HK-2 (cell line): ENCODE results near the gene SEC24C.
"Not testable (repeated sequence)": the region's sequence is repeated elsewhere in the genome, so short reads cannot be mapped to it uniquely, and the experiment has no call there.

Experiments used
- DNase-seq: peaks from one replicate; pipeline ENCODE4 v3.0.0-alpha.2; 2018; ENCODE audit not compliant: unreplicated experiment

Gene SEC24C

DNA sequence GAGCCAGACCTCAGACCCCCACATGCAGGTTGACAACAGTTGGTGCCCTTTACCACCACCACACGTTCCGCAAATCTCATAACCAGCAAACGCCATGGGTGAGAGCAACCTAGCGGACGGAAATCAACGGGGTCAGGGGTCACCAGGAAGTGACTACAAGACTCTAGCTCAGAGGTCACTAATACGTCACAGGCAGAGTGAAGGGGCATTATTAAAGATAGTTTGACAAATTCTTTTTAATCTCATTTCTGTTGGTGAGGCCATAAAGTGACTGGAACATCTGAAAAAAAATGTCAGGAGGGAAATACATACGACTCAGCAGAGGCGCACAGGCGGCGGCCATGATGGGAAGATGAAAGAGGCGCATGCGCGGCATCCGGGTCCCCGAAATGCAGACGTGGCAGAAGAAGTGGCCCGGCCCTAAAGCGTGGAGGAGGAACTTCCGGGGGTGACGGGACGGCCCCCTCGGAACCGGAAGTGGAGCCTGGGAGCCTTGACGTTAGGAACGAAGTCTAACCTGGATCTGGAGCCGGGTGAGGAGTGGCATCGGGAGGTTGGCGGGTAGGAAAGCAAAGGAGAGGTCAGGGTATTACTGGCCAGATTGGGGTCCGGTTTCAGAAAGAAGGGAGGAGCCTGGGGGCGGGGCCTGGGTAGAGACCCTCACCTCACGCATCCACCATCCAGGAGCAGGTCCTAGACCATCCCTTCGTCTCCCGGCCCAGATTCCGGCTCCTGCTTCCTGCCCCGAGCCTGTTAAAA, at the start of gene SEC24C:
Gene SEC24C, plus strand, starts transcription at position 468 of the 759 bp plus-strand sequence. CDS start 2,461 bp downstream, outside the sequence.
- DNase-seq: peak; percentile 96

DNA sequence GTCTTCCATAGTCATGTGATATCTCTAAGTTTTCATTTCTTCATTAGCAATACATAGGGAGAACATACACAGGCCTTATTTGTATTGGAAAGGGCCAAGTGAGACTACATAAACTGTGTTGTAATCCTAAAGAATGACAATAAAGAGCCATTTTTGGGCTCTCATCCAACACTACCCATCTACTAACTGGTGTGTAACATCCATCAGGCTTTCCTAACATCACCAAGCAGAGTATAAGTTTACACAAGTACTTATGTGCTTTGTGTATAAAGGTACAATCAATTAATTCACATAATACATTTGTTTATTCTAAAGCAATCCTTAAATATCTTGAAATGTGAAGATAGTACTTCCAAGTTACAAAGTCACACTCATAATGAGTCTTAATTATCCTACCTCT, 48.9 kb upstream of the SEC24C start:
- DNase-seq: not testable (repeated sequence)

- not testable (repeated sequence) for DNase-seq
These were observed 46.5 kb upstream of the SEC24C start, which contains the start of gene AGAP5 for GRCh38 chr10:73697675-73698159. AGAP5 (minus strand) TSS chr10:73698109; CDS start chr10:73697755, 354 bp downstream.

DNA sequence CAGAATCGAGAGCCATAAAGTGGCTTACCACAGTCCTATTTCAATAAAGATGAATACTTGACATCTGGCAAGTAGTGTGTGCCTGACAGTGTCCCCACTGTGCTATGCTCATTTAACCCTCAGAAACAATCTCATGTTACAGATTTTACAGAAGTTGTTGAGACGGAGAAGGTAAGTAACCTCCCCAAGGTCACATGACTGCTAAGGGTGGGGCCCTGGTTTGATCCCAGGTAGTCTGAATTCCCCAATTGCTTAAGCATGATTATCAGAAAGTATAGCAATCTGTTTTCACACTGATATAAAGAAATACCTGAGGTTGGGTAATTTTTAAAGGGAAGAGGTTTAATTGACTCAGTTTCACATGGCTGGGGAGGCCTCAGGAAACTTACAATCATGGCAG, 45.4 kb upstream of the SEC24C start:
- not testable (repeated sequence) for DNase-seq

DNA sequence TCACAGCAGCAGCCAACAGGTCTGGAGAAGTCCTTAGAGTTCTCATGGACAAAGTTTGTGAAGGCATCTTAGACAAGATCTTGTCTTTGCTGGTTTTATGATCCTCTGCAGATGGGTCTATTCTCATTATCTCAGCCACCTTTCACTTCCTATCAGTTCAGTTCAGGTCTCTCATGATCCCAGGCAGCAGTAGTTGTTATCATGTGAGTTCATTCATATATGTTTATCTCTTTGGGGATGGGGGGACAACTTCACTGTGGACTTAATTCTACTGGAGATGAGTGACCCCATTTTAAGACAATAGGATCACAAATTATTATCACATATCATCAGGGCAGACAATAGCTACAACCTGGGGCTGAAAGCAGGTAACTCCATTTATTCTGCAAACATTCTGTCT, 40.2 kb upstream of the SEC24C start:
- not testable (repeated sequence) for DNase-seq

DNA sequence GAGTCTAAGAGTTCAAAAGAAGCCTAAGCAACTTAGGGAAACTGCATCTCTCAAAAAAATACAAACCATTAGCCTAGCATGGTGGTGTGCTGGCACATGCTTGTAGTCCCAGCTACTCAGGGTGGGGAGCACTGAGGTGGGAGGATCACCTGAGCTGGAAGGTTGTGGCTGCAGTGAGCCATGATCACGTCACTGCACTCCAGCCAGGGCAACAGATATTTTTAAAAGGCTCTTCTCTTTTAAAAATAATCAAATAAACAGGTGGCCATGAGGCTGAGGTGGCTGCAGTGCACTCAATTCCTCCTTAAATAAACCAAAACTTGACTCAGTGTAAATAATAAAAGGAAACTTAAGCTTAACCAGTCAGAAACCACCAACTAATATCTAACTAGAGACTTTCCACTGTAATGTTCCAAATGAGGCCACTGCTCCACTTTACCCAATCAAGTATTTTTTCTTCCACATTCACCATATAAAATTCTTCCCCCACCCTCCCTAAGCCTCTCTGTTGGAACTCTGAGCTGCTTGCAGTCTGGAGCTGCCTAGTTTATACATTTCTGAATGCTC, 38.6 kb upstream of the SEC24C start:
- not testable (repeated sequence) for DNase-seq

- DNase-seq: not testable (repeated sequence)
These were observed 37.7 kb upstream of the SEC24C start for GRCh38 chr10:73706488-73706887.

- not testable (repeated sequence) for DNase-seq
These were observed 36.5 kb upstream of the SEC24C start for GRCh38 chr10:73707628-73708027.

DNA sequence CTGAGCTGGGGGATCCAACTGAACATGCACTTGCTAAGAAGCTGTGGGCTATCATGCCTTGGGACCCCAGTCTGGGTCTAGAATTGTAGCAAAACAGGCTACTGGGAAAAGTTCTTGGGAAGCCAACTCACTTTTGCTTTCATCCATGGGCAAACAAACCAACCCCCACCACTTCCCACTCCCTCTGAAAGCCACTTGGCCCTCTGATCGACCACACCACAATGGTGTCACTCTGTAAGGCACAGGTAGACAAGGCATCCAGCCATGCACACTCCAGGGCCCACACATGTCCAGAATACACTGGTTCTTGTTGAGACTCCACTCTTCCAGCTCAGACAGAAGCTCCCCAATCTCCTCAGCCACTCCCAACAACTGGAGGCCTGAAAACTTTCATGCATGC, 36.0 kb upstream of the SEC24C start:
- not testable (repeated sequence) for DNase-seq

DNA sequence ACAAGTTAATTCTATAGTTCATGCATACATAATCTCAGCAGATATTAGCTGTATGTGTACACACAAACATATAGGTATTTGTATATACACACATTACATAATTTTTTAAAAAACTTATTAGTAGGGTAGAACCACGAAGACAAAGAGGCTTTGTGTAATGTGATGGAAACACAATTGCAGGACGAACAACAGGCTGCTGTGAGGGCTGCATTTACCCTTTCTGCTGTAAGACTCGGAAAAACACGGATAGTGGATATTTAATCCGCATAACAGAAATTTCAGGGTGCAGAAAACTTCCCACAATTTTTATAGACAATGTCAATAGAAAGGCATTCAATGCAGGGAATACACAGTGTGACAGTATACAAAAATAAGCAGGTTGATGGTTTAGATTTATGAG, 32.5 kb upstream of the SEC24C start:
- not testable (repeated sequence) for DNase-seq

- DNase-seq: not testable (repeated sequence)
These were observed 30.3 kb upstream of the SEC24C start for GRCh38 chr10:73713912-73714311.

DNA sequence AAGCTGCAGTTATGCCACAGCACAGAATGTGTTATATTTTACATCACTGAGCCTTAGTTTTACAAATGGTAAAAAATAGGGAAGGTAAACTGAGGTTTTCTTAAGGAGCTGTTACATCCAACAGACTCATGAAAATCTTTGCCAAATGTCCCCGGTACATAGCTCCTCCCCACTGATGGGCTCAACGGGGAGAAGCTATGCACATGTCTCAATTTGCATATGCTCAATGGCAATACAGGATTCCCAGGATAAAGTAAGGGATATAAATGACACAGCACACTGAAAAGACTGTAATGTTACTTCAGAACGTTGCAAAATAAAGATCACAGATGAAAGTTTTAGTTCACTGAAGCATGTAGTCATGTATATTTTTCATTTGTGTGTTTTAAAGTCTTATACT, 29.7 kb upstream of the SEC24C start:
- DNase-seq: not testable (repeated sequence)

DNA sequence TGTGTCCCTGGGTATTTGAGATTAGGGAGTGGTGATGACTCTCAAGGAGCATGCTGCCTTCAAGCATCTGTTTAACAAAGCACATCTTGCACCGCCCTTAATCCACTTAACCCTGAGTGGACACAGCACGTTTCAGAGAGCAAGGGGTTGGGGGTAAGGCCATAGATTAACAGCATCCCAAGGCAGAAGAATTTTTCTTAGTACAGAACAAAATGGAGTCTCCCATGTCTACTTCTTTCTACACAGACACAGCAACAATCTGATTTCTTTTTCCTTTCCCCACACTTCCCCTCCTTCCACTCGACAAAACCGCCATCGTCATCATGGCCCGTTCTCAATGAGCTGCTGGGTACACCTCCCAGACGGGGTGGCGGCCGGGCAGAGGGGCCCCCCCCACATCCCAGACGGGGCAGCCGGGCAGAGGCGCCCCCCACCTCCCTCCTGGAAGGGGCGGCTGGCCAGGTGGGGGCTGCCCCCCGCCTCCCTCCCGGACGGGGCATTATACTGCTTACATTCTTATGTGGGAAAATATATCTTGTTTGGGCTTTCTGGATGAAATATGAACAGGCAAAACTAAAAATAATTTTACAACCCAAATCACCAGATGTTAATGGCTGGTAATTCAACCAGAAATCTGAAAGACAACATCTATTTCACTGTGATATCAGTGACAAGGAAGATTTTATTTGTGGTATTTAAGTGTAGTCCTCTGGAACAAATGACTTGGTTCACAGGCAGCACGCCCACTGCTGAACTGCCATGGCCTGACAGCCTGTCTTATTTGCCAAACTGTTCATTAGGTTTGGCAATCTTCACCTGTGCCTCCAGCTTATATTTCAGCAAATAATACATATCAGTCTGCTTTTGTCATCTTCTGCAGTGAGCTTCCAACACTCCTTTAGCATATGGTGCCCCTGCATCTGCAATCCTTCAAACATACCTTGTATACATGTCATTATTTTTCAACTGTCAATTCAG, 28.7 kb upstream of the SEC24C start:
- DNase-seq: not testable (repeated sequence)

GRCh38 chr10:73716251-73716650, 27.9 kb upstream of the SEC24C start:
- DNase-seq: no peak

- no peak for DNase-seq
These were observed 26.6 kb upstream of the SEC24C start for GRCh38 chr10:73717556-73717955.

DNA sequence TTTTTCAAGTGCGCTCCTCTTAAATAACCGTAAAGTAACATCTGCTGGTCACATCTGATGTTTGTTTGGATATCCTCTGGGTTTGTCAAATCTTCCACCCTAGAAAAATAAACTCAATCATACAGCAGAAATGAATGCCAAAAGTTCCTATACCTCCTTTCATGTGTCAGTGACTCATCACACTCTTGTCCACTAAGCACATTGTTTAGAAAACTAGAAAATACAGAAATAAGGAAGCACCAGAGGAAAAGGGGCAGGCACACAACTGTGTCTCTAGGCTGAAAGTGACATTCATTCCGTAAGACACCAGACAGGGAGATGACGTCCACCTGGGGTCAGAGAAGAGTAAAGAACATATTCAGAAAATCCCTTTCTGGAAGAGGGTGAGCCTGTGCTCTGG, 23.6 kb upstream of the SEC24C start:
- not testable (repeated sequence) for DNase-seq

- DNase-seq: no peak
These were observed 20.7 kb upstream of the SEC24C start for GRCh38 chr10:73723516-73723915.

DNA sequence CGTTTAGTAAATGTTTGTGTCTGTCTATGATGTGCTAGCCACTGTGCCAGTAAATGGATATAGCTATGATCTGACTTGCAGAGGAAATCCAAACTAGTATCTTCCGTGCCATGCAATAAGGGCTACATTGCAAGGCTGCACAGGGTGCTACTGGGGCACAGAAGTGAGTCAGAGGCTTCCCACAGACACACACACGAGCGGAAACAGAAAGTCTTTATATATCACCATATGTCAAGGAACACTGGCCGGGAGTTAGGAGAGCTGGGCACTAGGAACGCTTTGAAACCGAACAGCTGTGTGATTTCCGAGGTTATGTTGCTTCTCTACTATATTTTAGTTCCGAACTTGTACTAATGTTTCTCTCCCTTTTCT, 14.4 kb upstream of the SEC24C start:
- DNase-seq: peak; percentile 12

GRCh38 chr10:73730153-73730906, 13.8 kb upstream of the SEC24C start:
- peak; percentile 96 for DNase-seq

DNA sequence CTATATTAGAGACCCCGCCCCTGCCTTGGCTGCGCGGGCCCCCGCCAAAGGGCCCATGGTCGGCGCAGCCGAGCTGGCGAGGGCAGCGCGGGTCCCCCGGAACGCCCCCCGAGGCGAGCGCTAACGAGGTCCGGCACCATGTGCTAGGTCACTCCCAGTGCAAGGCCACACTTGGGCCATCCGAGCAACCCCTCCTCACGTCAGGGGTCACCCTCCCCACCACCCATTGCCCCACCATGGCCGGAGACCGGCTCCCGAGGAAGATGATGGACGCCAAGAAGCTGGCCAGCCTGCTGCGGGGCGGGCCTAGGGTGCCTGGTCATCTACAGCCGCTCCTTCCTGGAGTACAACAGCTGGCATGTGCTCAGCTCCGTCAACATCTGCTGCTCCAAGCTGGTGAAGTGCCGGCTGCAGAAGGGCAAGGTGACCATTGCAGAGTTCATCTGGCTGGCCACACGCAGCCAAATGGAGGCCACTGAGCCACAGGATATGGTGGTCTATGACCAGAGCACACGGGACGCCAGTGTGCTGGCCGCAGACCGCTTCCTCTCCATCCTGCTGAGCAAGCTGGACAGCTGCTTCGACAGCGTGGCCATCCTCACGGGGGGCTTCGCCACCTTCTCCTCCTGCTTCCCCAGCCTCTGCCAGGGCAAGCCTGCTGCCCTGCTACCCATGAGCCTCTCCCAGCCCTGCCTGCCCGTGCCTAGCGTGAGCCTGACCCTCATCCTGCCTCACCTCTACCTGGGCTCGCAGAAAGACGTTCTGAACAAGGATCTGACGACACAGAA, 12.4 kb upstream of the SEC24C start:
- DNase-seq: no peak
